GM13976 (cell line): ENCODE data around the gene OMG.
A peak's percentile ranks its signal among the peaks of the same experiment; 100 is the strongest.
"Not testable (repeated sequence)": the region's sequence is repeated elsewhere in the genome, so short reads cannot be mapped to it uniquely, and the experiment has no call there.

Source experiments
- DNase-seq: peaks from one replicate; pipeline ENCODE4 v3.0.0; 2012; ENCODE audit warnings: low spot score
- in situ Hi-C: fragments of 300-500 bp; cut with MboI; formaldehyde crosslinking; loops from one replicate; pipeline ENCODE4 v1.12.0; 2022; ENCODE audit warnings: low sequenced_read_pairs, mixed read lengths, inconsistent platforms; ENCODE audit not compliant: unreplicated experiment
- TF ChIP-seq, protein P1 (sequence below): IDR thresholded peaks from 2 replicates; pipeline ENCODE4 v1.5.1; 2012; ENCODE audit warnings: borderline replicate concordance, mild to moderate bottlenecking; ENCODE audit not compliant: insufficient read depth; ENCODE audit errors: extremely low read depth, missing control alignments, control extremely low read depth

Gene OMG

DNA sequence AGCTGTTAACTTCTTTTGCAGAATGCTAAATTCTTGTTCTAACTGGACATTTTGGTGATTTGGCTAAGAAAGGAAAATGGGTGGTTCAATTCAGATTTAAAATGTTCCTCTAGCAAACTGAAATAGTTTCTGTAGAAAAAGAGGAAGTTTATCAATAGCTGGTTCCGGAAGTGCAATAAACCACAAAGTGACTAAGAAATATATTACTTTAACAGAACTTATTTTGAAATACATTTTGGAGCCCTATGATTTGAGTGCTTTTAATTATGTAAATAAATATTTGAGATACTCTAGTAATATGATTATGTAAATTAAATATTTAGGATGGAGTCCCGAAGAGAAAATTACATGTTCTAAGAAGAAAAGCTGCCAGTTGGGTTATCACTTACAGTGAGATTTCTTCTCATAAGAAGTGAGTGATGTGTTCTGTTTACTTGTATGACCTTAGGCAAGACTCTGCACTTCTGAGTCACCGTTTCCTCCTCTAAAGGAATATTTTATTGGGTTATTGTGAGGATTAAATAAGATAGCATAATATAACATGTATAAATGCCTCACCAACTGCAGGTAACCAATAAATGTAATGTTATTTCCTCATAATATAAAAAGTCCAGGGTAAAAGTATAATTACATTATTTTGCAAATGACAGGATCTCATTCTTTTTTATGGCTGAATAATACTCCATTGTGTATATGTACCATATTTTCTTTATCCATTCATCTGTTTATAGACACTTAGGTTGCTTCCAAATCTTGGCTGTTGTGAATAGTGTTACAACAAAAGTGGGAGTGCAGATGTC lies 17.1 kb upstream of the OMG start, which contains the start of gene EVI2B:
Gene EVI2B, minus strand, starts transcription at position 73 of the 800 bp plus-strand sequence. CDS start 8,445 bp downstream, outside the sequence.
- no peak for DNase-seq
- TF ChIP-seq, protein P1, sequence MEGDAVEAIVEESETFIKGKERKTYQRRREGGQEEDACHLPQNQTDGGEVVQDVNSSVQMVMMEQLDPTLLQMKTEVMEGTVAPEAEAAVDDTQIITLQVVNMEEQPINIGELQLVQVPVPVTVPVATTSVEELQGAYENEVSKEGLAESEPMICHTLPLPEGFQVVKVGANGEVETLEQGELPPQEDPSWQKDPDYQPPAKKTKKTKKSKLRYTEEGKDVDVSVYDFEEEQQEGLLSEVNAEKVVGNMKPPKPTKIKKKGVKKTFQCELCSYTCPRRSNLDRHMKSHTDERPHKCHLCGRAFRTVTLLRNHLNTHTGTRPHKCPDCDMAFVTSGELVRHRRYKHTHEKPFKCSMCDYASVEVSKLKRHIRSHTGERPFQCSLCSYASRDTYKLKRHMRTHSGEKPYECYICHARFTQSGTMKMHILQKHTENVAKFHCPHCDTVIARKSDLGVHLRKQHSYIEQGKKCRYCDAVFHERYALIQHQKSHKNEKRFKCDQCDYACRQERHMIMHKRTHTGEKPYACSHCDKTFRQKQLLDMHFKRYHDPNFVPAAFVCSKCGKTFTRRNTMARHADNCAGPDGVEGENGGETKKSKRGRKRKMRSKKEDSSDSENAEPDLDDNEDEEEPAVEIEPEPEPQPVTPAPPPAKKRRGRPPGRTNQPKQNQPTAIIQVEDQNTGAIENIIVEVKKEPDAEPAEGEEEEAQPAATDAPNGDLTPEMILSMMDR, result no peak
- in situ Hi-C loops, result no loop called here

DNA sequence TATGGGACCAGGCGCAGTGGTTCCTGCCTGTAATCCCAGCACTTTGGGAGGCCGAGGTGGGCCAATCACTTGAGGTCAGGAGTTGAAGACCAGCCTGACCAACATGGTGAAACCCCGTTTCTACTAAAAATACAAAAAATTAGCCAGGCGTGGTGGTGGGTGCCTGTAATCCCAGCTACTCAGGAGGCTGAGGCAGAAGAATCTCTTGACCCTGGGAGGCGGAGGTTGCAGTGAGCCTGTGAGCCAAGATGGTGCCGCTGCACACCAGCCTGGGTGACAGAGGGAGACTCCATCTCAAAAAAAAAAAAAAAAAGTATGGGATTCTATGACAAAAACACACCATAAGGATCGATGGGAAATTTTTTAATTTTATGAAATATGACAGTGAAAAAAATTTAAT lies 15.2 kb upstream of the OMG start:
- DNase-seq, in situ Hi-C loops: not testable (repeated sequence)
- TF ChIP-seq, protein P1, result peak; percentile 12

DNA sequence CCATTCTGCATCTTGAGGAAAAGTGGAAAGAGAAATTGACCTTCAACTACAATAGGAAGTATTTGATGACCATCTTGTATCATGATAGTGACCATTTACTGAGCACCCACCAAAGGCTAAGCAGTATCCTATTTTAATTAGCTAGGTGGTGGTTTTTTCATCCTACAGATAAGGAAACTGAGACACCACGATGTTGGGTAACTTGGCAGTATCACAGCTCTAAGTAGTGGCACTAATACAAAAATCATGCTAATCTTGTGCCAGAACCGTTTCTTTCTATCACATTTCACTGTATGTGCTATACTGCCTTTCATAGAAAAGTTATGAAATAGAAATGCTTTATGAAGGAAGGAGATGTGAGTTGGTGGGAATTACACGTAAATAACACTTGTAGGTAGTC lies 14.5 kb upstream of the OMG start:
- TF ChIP-seq, protein P1, result no peak
- DNase-seq, result no peak
- in situ Hi-C loops, result no loop called here

DNA sequence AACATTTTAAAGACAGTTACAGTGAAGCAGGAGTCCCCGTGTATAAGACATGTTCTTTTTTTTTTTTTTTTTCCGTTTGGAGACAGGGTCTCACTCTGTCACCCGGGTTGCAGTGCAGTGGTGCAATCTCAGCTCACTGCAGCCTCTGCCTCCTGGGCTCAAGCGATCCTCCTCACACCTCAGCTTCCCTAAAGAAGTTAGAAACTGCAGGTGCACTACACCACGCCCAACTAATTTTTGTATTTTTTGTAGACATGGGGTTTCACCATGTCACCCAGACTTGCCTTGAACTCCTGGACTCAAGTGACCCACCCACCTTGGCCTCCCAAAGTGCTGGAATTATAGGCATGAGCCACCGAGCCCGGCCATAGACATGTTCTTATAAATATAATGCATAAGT lies 13.8 kb upstream of the OMG start:
- TF ChIP-seq, protein P1, result no peak
- in situ Hi-C loops, result no loop called here
- no peak for DNase-seq

DNA sequence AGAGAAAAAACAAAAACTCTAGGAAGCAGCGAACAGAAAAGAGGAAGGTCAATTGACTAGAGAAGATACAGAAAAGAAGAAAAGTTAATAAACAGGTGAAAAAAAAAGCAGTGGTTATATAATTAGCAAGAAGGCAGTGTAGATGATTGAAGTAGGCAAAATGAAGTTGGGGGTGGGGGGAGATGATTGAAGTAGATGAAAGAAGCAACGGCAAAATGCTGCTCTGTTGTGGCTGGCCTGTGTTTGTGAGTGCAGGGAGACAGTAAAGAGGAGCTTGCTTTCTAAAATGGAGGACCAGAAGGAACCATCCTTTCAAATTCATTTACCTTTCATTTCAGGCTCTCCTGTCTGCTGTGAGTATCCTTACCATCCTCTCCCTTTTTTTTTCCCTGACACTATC lies 13.2 kb upstream of the OMG start:
- DNase-seq, result no peak
- TF ChIP-seq, protein P1, result no peak
- in situ Hi-C loops, result no loop called here

DNA sequence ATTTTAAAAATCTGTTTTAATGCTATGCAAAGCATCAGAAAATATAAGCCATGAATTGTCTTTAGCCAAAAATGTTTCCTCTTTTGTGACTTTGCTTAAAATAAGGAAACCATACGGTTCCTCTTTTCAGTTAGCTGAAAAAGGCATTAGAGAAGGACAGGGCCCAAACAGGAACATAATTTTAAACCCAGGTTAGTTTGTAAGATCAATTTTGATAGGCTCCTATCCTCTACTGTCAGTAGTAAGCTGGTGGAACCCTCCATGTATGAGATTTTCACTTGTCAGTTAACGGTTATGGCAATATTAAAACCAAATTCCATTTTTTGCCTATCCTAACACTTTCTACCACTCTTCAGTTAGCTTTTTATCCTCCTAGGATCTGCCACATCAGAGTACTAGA lies 12.5 kb upstream of the OMG start:
- TF ChIP-seq, protein P1, result no peak
- peak; percentile 43 for DNase-seq
- in situ Hi-C loops, result no loop called here
